ENCODE measurements around the gene CD226.

- TF ChIP-seq CHD2 (IDR thresholded peaks at IDR 0.05; ENCODE audit: low read length, partially characterized antibody): no peak
- TF ChIP-seq, protein P1, sequence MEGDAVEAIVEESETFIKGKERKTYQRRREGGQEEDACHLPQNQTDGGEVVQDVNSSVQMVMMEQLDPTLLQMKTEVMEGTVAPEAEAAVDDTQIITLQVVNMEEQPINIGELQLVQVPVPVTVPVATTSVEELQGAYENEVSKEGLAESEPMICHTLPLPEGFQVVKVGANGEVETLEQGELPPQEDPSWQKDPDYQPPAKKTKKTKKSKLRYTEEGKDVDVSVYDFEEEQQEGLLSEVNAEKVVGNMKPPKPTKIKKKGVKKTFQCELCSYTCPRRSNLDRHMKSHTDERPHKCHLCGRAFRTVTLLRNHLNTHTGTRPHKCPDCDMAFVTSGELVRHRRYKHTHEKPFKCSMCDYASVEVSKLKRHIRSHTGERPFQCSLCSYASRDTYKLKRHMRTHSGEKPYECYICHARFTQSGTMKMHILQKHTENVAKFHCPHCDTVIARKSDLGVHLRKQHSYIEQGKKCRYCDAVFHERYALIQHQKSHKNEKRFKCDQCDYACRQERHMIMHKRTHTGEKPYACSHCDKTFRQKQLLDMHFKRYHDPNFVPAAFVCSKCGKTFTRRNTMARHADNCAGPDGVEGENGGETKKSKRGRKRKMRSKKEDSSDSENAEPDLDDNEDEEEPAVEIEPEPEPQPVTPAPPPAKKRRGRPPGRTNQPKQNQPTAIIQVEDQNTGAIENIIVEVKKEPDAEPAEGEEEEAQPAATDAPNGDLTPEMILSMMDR (IDR thresholded peaks at IDR 0.05): no peak
- TF ChIP-seq SMC3 (IDR thresholded peaks at IDR 0.05; ENCODE audit: low read depth, low read length): no peak
Observed at GRCh38 chr18:69898241-69898861, 49.3 kb downstream of the CD226 start.
